ENCODE results near the gene PHRF1.

DNA sequence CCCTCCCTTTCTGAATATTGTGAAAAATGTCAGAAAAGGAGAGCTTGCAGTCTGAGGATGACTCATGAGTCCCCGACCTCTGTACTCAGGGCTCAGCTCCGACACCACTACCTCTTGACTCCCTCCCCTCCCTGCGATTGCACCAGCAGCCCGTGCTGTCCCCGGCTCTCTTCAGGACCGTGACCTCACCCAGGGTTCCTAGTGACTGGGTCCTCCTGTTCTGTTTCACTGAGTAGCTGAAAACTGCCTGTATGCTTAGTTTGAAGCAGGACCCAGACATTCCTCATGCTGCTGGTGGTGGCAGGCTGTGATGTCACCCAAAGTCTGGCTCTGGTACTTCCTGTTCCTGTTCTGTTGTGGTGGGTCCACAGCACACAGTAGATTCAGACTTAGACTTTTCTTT lies 11.7 kb downstream of the PHRF1 start:
- TF ChIP-seq, protein P1, sequence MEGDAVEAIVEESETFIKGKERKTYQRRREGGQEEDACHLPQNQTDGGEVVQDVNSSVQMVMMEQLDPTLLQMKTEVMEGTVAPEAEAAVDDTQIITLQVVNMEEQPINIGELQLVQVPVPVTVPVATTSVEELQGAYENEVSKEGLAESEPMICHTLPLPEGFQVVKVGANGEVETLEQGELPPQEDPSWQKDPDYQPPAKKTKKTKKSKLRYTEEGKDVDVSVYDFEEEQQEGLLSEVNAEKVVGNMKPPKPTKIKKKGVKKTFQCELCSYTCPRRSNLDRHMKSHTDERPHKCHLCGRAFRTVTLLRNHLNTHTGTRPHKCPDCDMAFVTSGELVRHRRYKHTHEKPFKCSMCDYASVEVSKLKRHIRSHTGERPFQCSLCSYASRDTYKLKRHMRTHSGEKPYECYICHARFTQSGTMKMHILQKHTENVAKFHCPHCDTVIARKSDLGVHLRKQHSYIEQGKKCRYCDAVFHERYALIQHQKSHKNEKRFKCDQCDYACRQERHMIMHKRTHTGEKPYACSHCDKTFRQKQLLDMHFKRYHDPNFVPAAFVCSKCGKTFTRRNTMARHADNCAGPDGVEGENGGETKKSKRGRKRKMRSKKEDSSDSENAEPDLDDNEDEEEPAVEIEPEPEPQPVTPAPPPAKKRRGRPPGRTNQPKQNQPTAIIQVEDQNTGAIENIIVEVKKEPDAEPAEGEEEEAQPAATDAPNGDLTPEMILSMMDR (IDR thresholded peaks at IDR 0.05), result no peak
- TF ChIP-seq POLR2A (IDR thresholded peaks at IDR 0.05; ENCODE audit: low read depth) (no peak), EP300 (IDR thresholded peaks at IDR 0.05) (no peak)

Data from esophagus muscularis mucosa (tissue), 4 donors.